CD4-positive, alpha-beta T cell treated with Interleukin-12 subunit alpha and Interleukin-12 subunit beta, for 1 hour (primary cell): ENCODE data around the gene TMEM30A.

ENCODE experiments used
- DNase-seq: peaks from one replicate; pipeline ENCODE4 v3.0.0-alpha.2; 2020

TMEM30A gene

GRCh38 chr6:75291331-75291730 is 6.7 kb upstream of the TMEM30A start:
- DNase-seq, result no peak

DNA sequence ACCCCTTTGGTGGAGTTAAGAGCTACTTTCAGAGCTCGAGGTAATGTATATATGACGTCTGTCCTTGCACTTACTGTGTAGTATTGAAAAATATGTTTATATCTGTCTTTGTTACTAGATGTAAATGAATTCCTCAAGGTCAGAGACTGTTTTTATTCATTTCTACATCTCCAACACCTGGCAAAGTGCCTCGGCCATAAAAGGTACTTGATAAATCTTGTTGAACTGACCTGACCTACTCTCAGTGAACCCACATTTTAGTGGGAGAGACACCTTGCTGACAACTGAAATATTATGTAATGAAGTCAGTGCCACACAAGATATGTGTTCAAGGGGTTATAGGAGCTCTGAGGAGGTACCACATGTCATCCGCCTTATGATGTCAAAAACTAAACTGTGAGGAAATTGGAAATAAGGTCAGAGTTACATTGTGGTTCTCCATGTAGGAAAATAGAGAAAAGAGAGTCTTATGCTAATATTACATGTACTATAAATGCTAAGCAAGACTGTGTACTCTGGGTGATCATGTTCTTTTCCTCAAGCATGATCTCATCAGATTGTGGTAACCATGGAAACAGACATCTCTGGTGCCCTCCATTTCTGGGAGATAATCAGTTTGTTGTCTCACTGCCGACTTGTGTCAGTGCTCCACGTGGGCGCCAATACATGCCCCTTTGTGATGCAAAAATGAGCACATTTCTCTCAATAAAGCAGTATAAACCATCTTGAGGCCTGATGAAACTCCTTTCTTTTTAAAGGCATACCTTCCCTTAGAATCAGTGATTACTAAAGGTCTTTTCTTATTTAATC is 5.7 kb upstream of the TMEM30A start:
- no peak for DNase-seq

- DNase-seq, result no peak
Measured at GRCh38 chr6:75288023-75288422, 3.4 kb upstream of the TMEM30A start.

DNA sequence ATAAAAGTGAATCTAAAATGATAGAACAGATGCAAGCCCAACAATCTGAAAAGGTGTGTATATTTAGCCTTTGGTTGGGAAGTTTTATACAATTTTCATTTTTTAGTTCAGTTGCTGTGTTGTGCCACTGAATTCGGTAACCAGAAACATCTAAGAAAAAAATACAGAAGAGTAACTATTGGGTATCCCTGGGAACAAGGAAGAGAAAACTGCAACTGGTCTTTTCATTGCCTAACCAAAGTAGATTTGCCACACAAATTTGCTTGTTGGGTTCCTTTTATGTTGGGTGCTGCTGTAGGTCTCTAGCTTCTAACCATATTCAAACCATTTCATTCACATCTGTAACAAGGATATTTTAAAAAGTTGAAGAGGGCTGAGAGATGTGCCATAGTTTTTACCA is 2.8 kb upstream of the TMEM30A start:
- DNase-seq, result no peak

DNA sequence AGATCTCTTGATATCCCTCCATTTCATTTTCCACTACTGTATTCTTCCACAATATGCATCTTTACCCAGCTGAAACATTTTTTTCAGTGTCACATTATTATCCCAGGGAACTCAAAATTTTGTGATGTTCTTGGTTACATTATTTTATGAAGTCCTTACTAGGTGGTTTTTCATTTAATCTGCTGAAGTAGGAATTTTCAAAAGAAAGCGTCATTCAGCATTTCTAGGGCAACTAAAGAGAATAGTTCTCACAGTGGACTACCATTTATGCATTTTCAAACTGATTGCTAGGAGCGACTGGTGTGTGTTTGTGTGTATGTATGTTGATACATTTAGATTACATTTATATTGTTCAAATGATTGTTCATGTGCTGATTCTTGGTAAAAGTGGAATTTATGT is 2.4 kb upstream of the TMEM30A start:
- no peak for DNase-seq

- no peak for DNase-seq
Measured at GRCh38 chr6:75285283-75285639, 669 bp upstream of the TMEM30A start.

GRCh38 chr6:75283907-75284631 is 523 bp downstream of the TMEM30A start:
- DNase-seq, result peak; percentile 26

- no peak for DNase-seq
Measured at GRCh38 chr6:75282706-75283105, 1.9 kb downstream of the TMEM30A start.

GRCh38 chr6:75281653-75282052 is 2.9 kb downstream of the TMEM30A start:
- DNase-seq, result no peak

DNA sequence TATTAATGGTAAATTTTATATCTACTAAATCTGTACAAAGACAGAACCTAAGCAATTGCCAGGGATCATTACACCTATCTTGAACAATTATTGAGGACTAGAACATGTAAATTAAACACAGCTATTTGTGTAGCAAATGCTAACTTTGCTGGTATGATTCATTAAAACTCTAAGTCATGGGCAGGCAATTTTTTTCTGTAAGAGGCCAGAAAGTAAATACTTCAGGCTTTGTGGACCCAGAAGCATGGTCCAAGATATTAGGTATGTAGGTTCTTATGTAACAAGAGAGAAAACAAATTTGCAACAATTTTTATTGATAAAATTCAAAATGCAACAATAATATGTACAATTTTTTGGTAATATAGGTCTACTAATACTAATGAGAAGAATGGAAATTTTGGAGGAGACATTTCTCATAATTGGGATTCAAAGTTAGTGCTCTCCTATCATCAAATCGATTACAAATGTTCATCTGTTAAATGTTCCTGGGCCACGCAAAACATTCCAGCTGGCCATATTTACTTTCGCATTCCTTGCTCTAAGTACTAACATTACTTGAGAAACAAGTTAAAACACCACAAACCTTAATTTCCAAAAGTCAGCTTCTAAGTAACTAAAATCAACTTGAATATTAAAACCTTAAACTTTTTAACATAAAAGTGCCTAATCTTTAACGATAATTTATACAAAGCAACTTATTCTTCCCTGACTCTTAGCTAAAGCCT is 4.3 kb downstream of the TMEM30A start:
- DNase-seq, result no peak

DNA sequence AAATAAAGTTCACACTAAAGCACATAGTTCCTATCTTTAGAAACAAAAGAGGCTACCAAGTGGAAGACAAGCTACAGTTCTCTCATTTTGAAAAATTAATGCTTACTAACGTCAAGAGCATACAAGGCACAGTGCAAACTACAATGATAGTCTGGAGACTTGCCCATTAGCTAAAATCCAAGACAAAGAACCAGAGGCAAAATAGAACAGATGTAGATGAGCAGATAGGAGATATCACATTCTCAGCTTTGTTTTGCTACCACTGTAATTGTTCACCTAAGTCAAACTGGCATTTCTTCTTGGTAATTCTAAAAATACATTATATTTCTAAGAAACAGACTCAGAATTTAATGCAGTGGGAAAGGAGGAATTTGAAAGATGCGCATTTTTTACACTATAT is 5.2 kb downstream of the TMEM30A start:
- DNase-seq, result no peak

GRCh38 chr6:75278474-75279077 is 6.0 kb downstream of the TMEM30A start:
- DNase-seq, result no peak

GRCh38 chr6:75275067-75275466 is 9.5 kb downstream of the TMEM30A start:
- DNase-seq, result no peak

DNA sequence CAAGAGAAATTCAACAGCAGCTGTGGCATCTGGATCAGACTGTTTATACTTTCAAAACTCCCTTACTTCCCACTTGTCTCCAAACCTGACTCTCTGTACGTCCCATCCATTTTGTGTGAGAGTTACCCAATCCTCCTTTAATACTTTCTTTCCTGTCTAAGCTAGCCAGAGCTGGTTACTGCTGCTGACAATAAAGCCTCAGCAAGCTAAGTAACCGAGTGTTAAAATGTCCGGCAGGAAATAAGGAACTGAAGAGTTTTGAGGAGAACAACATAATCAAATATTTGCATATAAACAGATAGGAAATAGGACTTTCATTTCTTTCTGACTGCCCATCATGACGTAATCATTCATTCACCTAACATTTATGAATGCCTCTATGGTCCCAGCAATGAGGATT is 11.6 kb downstream of the TMEM30A start:
- no peak for DNase-seq

GRCh38 chr6:75272145-75272840 is 12.3 kb downstream of the TMEM30A start:
- DNase-seq, result no peak

DNA sequence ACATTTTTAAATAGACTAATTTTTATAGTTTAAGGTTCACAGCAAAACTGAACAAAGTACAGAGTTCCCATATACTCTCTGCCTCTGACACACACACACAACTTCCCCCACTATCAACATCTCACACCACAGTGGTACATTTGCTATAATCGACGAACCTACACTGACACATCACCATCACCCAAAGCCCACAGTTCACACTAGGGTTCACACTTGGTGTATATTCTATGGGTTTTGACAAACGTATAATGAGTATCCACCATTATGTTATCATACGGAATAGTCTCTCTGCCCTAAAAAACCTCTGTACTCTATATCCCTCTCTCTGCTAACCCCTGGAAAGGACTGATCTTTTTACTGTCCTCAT is 15.6 kb downstream of the TMEM30A start:
- DNase-seq, result no peak

- no peak for DNase-seq
Measured at GRCh38 chr6:75268121-75268987, 16.2 kb downstream of the TMEM30A start.

DNA sequence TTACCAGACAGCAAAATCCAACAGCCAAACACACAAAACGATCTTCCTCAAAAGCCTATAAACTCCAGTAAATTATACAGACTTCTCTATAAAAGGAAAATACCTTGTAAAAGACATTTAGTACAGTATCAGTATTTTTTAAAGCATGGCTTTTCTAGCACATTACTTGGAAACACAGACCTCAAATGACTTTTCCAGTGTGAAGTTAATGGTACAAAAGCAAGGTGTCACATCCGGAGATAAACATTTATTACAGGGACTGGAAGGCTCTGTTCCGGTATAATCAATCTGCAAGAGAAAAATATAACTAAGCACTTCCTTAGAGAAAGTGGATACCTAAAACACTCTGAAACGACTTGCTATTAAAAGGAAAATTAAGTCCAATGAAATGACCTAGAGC is 17.1 kb downstream of the TMEM30A start:
- no peak for DNase-seq

DNA sequence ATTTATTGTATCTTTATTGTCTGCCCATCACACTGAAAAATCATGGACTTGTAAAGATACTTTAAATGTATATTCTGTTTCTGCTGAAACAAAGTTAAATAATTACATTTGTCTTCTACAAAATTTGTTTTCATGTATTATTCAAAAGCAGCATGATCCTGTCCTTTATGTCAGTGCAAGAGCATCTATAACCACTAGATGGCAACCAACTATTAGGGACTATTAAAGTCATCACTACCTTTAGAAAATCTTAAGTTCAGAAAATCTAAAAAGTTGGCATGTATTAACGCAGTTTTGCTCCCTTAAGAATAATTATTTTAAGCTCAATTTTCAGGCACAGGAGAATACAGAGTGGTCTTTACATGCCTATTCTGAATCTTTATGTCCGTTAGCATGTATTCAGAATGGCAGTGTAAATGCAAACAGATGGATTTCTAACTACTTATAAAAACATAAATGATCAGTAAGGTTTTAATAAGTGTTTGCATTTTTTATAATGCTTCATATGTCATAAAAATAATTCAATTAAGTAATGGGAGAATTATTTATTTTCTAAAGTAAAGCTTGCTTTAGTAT is 17.8 kb downstream of the TMEM30A start:
- peak; percentile 59 for DNase-seq

DNA sequence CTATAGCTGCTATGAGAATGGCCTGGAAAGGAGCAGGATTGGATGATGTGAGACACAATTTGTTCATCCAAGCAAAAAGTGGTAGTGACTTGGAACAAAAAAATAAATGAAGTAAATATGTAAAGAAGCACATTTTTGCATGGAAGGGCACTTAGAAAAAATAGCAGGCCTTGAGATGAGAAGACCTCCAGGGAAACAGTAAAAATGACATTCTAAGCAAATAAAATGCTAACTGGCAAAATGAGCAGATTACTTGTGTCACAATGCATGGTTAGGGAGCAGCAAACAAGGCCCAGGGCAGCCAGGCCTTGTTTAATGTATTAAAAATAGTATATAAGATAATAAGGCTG is 21.2 kb downstream of the TMEM30A start:
- no peak for DNase-seq

DNA sequence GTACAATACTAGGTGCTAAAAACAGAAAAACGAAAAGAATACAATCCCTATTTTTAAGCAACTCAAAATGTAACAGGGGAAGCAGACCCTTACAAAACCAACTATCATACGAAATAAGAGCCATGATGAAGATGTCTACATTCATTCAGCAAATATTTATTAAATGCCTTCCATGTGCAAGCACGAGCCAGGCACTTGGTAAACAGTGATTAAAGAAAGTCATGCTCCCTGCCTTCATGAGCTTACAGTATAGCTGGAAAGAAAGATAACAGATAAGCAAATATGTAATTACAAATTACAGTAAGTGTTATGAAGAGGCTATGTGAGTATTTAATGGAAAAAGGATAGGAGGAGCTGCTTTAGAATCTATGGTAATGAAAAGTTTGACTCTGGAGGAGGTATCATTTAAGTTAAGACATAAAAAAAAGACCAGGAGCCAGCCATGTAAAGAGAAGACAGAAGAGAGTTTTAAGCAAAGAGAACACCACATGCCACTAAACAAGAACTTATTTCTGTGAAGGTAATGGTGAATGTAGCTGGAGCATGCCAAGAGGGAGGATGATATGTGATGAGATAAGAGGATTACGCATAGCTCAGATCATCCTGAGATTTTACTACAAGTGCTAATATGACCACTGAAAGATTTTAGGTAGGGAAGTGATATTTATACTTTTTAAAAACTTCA is 21.7 kb downstream of the TMEM30A start:
- DNase-seq, result no peak
